B cell (primary cell): Measurements from ENCODE around the gene GRIN3A. TPM values are rescaled to one million over a fixed set of nuclear protein-coding genes. Genes with fewer than 3 reads are reported as not detected.

Source experiments
- ATAC-seq: fragments of 200-7000 bp; cut with Tn5 transposase; one replicate; pipeline ENCODE4 v1.10.0; 2021; ENCODE audit warnings: low read depth, mild to moderate bottlenecking, moderate number of reproducible peaks, moderate library complexity
- CTCF ChIA-PET: fragments of 350-600 bp; sonication (Branson Sonifier 250); formaldehyde crosslinking; loops from one replicate; lab custom pipeline; 2021; ENCODE audit warnings: antibody characterized with exemption, inconsistent platforms; lab: Charles Lee
- POLR2A ChIA-PET: fragments of 350-600 bp; sonication (Branson Sonifier 250); formaldehyde crosslinking; loops from one replicate; lab custom pipeline; 2021; ENCODE audit warnings: antibody characterized with exemption; lab: Charles Lee
- DNase-seq: peaks from one replicate; pipeline ENCODE4 v3.0.0; 2013
- H2AFZ ChIP-seq: 2 replicates; pipeline ENCODE4 v1.6.1; 2012; ENCODE audit warnings: mild to moderate bottlenecking, low read depth, low read length; ENCODE audit not compliant: insufficient read depth, poor library complexity, severe bottlenecking
- H3K27ac ChIP-seq, 2 donors: 1 replicate in 1 of 2; 2 replicates in 1 of 2; pipeline ENCODE4 v1.5.1; 2012 to 2013; ENCODE audit warnings: low read length in 2 of 2, mild to moderate bottlenecking in 2 of 2, moderate library complexity in 1 of 2
- H3K27me3 ChIP-seq, 4 experiments: fragments of 200-600 bp in 1 of 4; sonication (generic) in 1 of 4; replicated peaks in 1 of 4; 1 replicate in 2 of 4; 2 replicates in 2 of 4; pipeline versions ENCODE4 v1.6.1 to v1.7.0; 2013 to 2016; ENCODE audit warnings: low read length in 3 of 4, mild to moderate bottlenecking in 2 of 4, mixed read lengths in 1 of 4, moderate library complexity in 1 of 4; ENCODE audit not compliant: insufficient read depth in 4 of 4, control insufficient read depth in 3 of 4; ENCODE audit errors: control extremely low read depth in 1 of 4
- H3K36me3 ChIP-seq, 2 experiments: replicated peaks in 1 of 2; 1 replicate in 1 of 2; 2 replicates in 1 of 2; pipeline versions ENCODE4 v1.6.1 to v1.7.1; 2013; ENCODE audit warnings: low read length in 1 of 2; ENCODE audit not compliant: insufficient read depth in 2 of 2, control insufficient read depth in 1 of 2; ENCODE audit errors: control extremely low read depth in 1 of 2, extremely low read depth in 1 of 2
- H3K4me1 ChIP-seq, 2 donors: fragments of 200-600 bp in 1 of 2; sonication (generic) in 1 of 2; 1 replicate in 1 of 2; 2 replicates in 1 of 2; pipeline versions ENCODE4 v1.5.1 to v1.6.1; 2013 to 2017; ENCODE audit warnings: low read length in 2 of 2; ENCODE audit not compliant: control insufficient read depth in 2 of 2, insufficient read depth in 2 of 2
- H3K4me2 ChIP-seq: replicated peaks from 2 replicates; pipeline ENCODE3; 2012; ENCODE audit warnings: mild to moderate bottlenecking, low read depth, low read length; ENCODE audit not compliant: poor library complexity, severe bottlenecking
- H3K4me3 ChIP-seq, 5 experiments: fragments of 200-600 bp in 1 of 5; sonication (generic) in 1 of 5; 1 replicate in 3 of 5; 2 replicates in 2 of 5; pipeline versions ENCODE4 v1.5.1 to v1.7.0; 2011 to 2016; ENCODE audit warnings: low read length in 4 of 5, mild to moderate bottlenecking in 4 of 5, low read depth in 2 of 5, control low read depth in 1 of 5, moderate library complexity in 1 of 5; ENCODE audit not compliant: insufficient read depth in 1 of 5; ENCODE audit errors: control extremely low read depth in 1 of 5, extremely low read depth in 1 of 5
- H3K79me2 ChIP-seq: fragments of 200-600 bp; sonication (generic); one replicate; pipeline ENCODE4 v1.6.0; 2016; ENCODE audit warnings: low read length; ENCODE audit not compliant: control insufficient read depth, insufficient read depth
- H3K9ac ChIP-seq: fragments of 200-600 bp; sonication (generic); 2 replicates; pipeline ENCODE4 v1.6.1; 2017; ENCODE audit warnings: mild to moderate bottlenecking, low read length, moderate library complexity
- H3K9me3 ChIP-seq, 3 donors: one replicate each; pipeline versions ENCODE4 v1.6.1 to v1.7.1; 2013; ENCODE audit warnings: low read length in 2 of 3; ENCODE audit not compliant: control insufficient read depth in 2 of 3, insufficient read depth in 1 of 3; ENCODE audit errors: control extremely low read depth in 1 of 3
- H4K20me1 ChIP-seq: 2 replicates; pipeline ENCODE4 v1.6.0; 2012; ENCODE audit warnings: mild to moderate bottlenecking, low read length; ENCODE audit not compliant: insufficient read depth, control insufficient read depth, poor library complexity, severe bottlenecking
- H3K27ac Mint-ChIP-seq: one replicate; pipeline ENCODE4 v1.8.0; 2021; ENCODE audit warnings: mixed read lengths
- H3K27me3 Mint-ChIP-seq: one replicate; pipeline ENCODE4 v1.8.0; 2021; ENCODE audit warnings: mixed read lengths
- H3K4me1 Mint-ChIP-seq: one replicate; pipeline ENCODE4 v1.8.0; 2021; ENCODE audit warnings: mixed read lengths
- H3K4me3 Mint-ChIP-seq: one replicate; pipeline ENCODE4 v1.8.0; 2021; ENCODE audit warnings: mixed read lengths
- H3K9me3 Mint-ChIP-seq: one replicate; pipeline ENCODE4 v1.8.0; 2022; ENCODE audit warnings: mixed read lengths; ENCODE audit not compliant: insufficient read depth
- CTCF ChIP-seq: fragments of 200-600 bp; IDR thresholded peaks from one replicate; pipeline ENCODE4 v1.8.0; 2022; ENCODE audit warnings: antibody characterized with exemption, mild to moderate bottlenecking
- EZH2 ChIP-seq: IDR thresholded peaks from 2 replicates; pipeline ENCODE4 v1.6.1; 2012; ENCODE audit warnings: borderline replicate concordance, low read depth, mild to moderate bottlenecking, moderate library complexity, low read length; ENCODE audit not compliant: insufficient read depth, poor library complexity, severe bottlenecking
- WGBS: methylation state at CpG from one replicate; pipeline ENCODE4 v1.1.5; 2013; ENCODE audit warnings: missing lambda C conversion rate; ENCODE audit not compliant: insufficient coverage; 5-methylcytosine and 5-hydroxymethylcytosine counted together
- intact Hi-C: fragments of 100-400 bp; cut with micrococcal nuclease; formaldehyde crosslinking; loops from one replicate; pipeline ENCODE4 v1.10.0; 2022
- polyA plus RNA-seq: library from polyadenylated mRNA; depleted of rRNA; stranded (reverse); fragments of >200 nt; gene quantifications from 2 replicates; pipeline ENCODE4 v1.2.3, GENCODE V29; 2012
- total RNA-seq, 2 donors: library from RNA; stranded (reverse); fragments of 120-200 nt in 1 of 2; gene quantifications; 1 replicate in 1 of 2; 2 replicates in 1 of 2; pipeline versions ENCODE4 v1.2.3 to v1.2.4, GENCODE V29; 2013 to 2022

The GRIN3A gene
- total and polyA plus RNA-seq, 2 donors (not counting 1 experiment from before 2014, with no cell fraction given): not detected

GRCh38 chr9:101711330-101711941 is 27.0 kb downstream of the GRIN3A start:
- Mint-ChIP-seq H3K4me1 (no peaks in the 10 kb centered on the region), H3K27ac (no peak overlapping the region), H3K4me3 (no peak overlapping the region), H3K9me3 (no peaks in the 10 kb centered on the region), H3K27me3 (peaks cover 40% of the 10 kb centered on the region)
- ChIA-PET CTCF (interaction anchor here (0.8 kb wide), 1 partner anchor 18 kb away, joined by 5 read pairs; no protein-coding TSS in a partner anchor), POLR2A (no interaction called here)
- ATAC-seq: no peak
- no peaks in the 10 kb centered on the region for H4K20me1 ChIP-seq
- H3K9ac ChIP-seq: no peak overlapping the region
- intact Hi-C loops: no loop called here
- H3K4me3 ChIP-seq: no peak overlapping the region
- no peaks in the 10 kb centered on the region for H3K4me1 ChIP-seq
- H3K36me3 ChIP-seq: no peaks in the 10 kb centered on the region
- peak; percentile 16 for DNase-seq
- H3K4me2 ChIP-seq: no peak overlapping the region
- no peaks in the 10 kb centered on the region for H3K9me3 ChIP-seq
- no peak overlapping the region for H2AFZ ChIP-seq
- no peaks in the 10 kb centered on the region for H3K79me2 ChIP-seq
- TF ChIP-seq CTCF (peak; percentile 68), EZH2 (no peak)
- WGBS: 91% methylated on average over 9 of the region's 10 CpGs
- H3K27ac ChIP-seq: no peak overlapping the region
- peaks cover 0 to 7% (median 2%) of the 10 kb centered on the region in 4 experiments for H3K27me3 ChIP-seq

- H2AFZ ChIP-seq: no peak overlapping the region
- H3K9me3 Mint-ChIP-seq: no peaks in the 10 kb centered on the region
- no peak overlapping the region for H3K4me3 Mint-ChIP-seq
- no peaks in the 10 kb centered on the region for H3K79me2 ChIP-seq
- no peak for ATAC-seq
- intact Hi-C loops: no loop called here
- peaks cover 6% of the 10 kb centered on the region for H3K4me1 Mint-ChIP-seq
- peaks cover 0 to 10% (median 5%) of the 10 kb centered on the region in 4 experiments for H3K27me3 ChIP-seq
- no peak overlapping the region for H3K27ac ChIP-seq
- H3K9me3 ChIP-seq: no peaks in the 10 kb centered on the region
- TF ChIP-seq EZH2 (no peak), CTCF (no peak)
- no peak overlapping the region for H3K4me2 ChIP-seq
- peaks cover 8% of the 10 kb centered on the region in 2 donors for H3K4me1 ChIP-seq
- H3K9ac ChIP-seq: no peak overlapping the region
- no peak overlapping the region for H3K4me3 ChIP-seq
- no peaks in the 10 kb centered on the region for H4K20me1 ChIP-seq
- POLR2A ChIA-PET: no interaction called here
- H3K27me3 Mint-ChIP-seq: peaks cover 45% of the 10 kb centered on the region
- H3K36me3 ChIP-seq: no peaks in the 10 kb centered on the region
- CTCF ChIA-PET: interaction anchor here (1.1 kb wide), 1 partner anchor 12 kb away, joined by 3 read pairs; no protein-coding TSS in a partner anchor
- no peak for DNase-seq
- no peak overlapping the region for H3K27ac Mint-ChIP-seq
- WGBS: no CpG with 5 or more reads among the region's 2 CpGs
Observed at GRCh38 chr9:101708855-101709254, 29.6 kb downstream of the GRIN3A start.
